B cell (primary cell): ENCODE measurements around the gene CEACAM16. TPM values are rescaled to one million over a fixed set of nuclear protein-coding genes. Genes with fewer than 3 reads are reported as not detected.

ENCODE experiments used
- ATAC-seq: fragments of 200-7000 bp; cut with Tn5 transposase; one replicate; pipeline ENCODE4 v1.10.0; 2021; ENCODE audit warnings: low read depth, mild to moderate bottlenecking, moderate number of reproducible peaks, moderate library complexity
- CTCF ChIA-PET: fragments of 350-600 bp; sonication (Branson Sonifier 250); formaldehyde crosslinking; loops from one replicate; lab custom pipeline; 2021; ENCODE audit warnings: antibody characterized with exemption, inconsistent platforms; lab: Charles Lee
- POLR2A ChIA-PET: fragments of 350-600 bp; sonication (Branson Sonifier 250); formaldehyde crosslinking; loops from one replicate; lab custom pipeline; 2021; ENCODE audit warnings: antibody characterized with exemption; lab: Charles Lee
- DNase-seq: peaks from one replicate; pipeline ENCODE4 v3.0.0; 2013
- H2AFZ ChIP-seq: 2 replicates; pipeline ENCODE4 v1.6.1; 2012; ENCODE audit warnings: mild to moderate bottlenecking, low read depth, low read length; ENCODE audit not compliant: insufficient read depth, poor library complexity, severe bottlenecking
- H3K27ac ChIP-seq, 2 donors: 1 replicate in 1 of 2; 2 replicates in 1 of 2; pipeline ENCODE4 v1.5.1; 2012 to 2013; ENCODE audit warnings: low read length in 2 of 2, mild to moderate bottlenecking in 2 of 2, moderate library complexity in 1 of 2
- H3K27me3 ChIP-seq, 4 experiments: fragments of 200-600 bp in 1 of 4; sonication (generic) in 1 of 4; replicated peaks in 1 of 4; 1 replicate in 2 of 4; 2 replicates in 2 of 4; pipeline versions ENCODE4 v1.6.1 to v1.7.0; 2013 to 2016; ENCODE audit warnings: low read length in 3 of 4, mild to moderate bottlenecking in 2 of 4, mixed read lengths in 1 of 4, moderate library complexity in 1 of 4; ENCODE audit not compliant: insufficient read depth in 4 of 4, control insufficient read depth in 3 of 4; ENCODE audit errors: control extremely low read depth in 1 of 4
- H3K36me3 ChIP-seq, 2 experiments: replicated peaks in 1 of 2; 1 replicate in 1 of 2; 2 replicates in 1 of 2; pipeline versions ENCODE4 v1.6.1 to v1.7.1; 2013; ENCODE audit warnings: low read length in 1 of 2; ENCODE audit not compliant: insufficient read depth in 2 of 2, control insufficient read depth in 1 of 2; ENCODE audit errors: control extremely low read depth in 1 of 2, extremely low read depth in 1 of 2
- H3K4me1 ChIP-seq, 2 donors: fragments of 200-600 bp in 1 of 2; sonication (generic) in 1 of 2; 1 replicate in 1 of 2; 2 replicates in 1 of 2; pipeline versions ENCODE4 v1.5.1 to v1.6.1; 2013 to 2017; ENCODE audit warnings: low read length in 2 of 2; ENCODE audit not compliant: control insufficient read depth in 2 of 2, insufficient read depth in 2 of 2
- H3K4me2 ChIP-seq: replicated peaks from 2 replicates; pipeline ENCODE3; 2012; ENCODE audit warnings: mild to moderate bottlenecking, low read depth, low read length; ENCODE audit not compliant: poor library complexity, severe bottlenecking
- H3K4me3 ChIP-seq, 5 experiments: fragments of 200-600 bp in 1 of 5; sonication (generic) in 1 of 5; 1 replicate in 3 of 5; 2 replicates in 2 of 5; pipeline versions ENCODE4 v1.5.1 to v1.7.0; 2011 to 2016; ENCODE audit warnings: low read length in 4 of 5, mild to moderate bottlenecking in 4 of 5, low read depth in 2 of 5, control low read depth in 1 of 5, moderate library complexity in 1 of 5; ENCODE audit not compliant: insufficient read depth in 1 of 5; ENCODE audit errors: control extremely low read depth in 1 of 5, extremely low read depth in 1 of 5
- H3K79me2 ChIP-seq: fragments of 200-600 bp; sonication (generic); one replicate; pipeline ENCODE4 v1.6.0; 2016; ENCODE audit warnings: low read length; ENCODE audit not compliant: control insufficient read depth, insufficient read depth
- H3K9ac ChIP-seq: fragments of 200-600 bp; sonication (generic); 2 replicates; pipeline ENCODE4 v1.6.1; 2017; ENCODE audit warnings: mild to moderate bottlenecking, low read length, moderate library complexity
- H3K9me3 ChIP-seq, 3 donors: one replicate each; pipeline versions ENCODE4 v1.6.1 to v1.7.1; 2013; ENCODE audit warnings: low read length in 2 of 3; ENCODE audit not compliant: control insufficient read depth in 2 of 3, insufficient read depth in 1 of 3; ENCODE audit errors: control extremely low read depth in 1 of 3
- H4K20me1 ChIP-seq: 2 replicates; pipeline ENCODE4 v1.6.0; 2012; ENCODE audit warnings: mild to moderate bottlenecking, low read length; ENCODE audit not compliant: insufficient read depth, control insufficient read depth, poor library complexity, severe bottlenecking
- H3K27ac Mint-ChIP-seq: one replicate; pipeline ENCODE4 v1.8.0; 2021; ENCODE audit warnings: mixed read lengths
- H3K27me3 Mint-ChIP-seq: one replicate; pipeline ENCODE4 v1.8.0; 2021; ENCODE audit warnings: mixed read lengths
- H3K4me1 Mint-ChIP-seq: one replicate; pipeline ENCODE4 v1.8.0; 2021; ENCODE audit warnings: mixed read lengths
- H3K4me3 Mint-ChIP-seq: one replicate; pipeline ENCODE4 v1.8.0; 2021; ENCODE audit warnings: mixed read lengths
- H3K9me3 Mint-ChIP-seq: one replicate; pipeline ENCODE4 v1.8.0; 2022; ENCODE audit warnings: mixed read lengths; ENCODE audit not compliant: insufficient read depth
- EZH2 ChIP-seq: IDR thresholded peaks from 2 replicates; pipeline ENCODE4 v1.6.1; 2012; ENCODE audit warnings: borderline replicate concordance, low read depth, mild to moderate bottlenecking, moderate library complexity, low read length; ENCODE audit not compliant: insufficient read depth, poor library complexity, severe bottlenecking
- WGBS: methylation state at CpG from one replicate; pipeline ENCODE4 v1.1.5; 2013; ENCODE audit warnings: missing lambda C conversion rate; ENCODE audit not compliant: insufficient coverage; 5-methylcytosine and 5-hydroxymethylcytosine counted together
- intact Hi-C: fragments of 100-400 bp; cut with micrococcal nuclease; formaldehyde crosslinking; loops from one replicate; pipeline ENCODE4 v1.10.0; 2022
- polyA plus RNA-seq: library from polyadenylated mRNA; depleted of rRNA; stranded (reverse); fragments of >200 nt; gene quantifications from 2 replicates; pipeline ENCODE4 v1.2.3, GENCODE V29; 2012
- total RNA-seq, 2 donors: library from RNA; stranded (reverse); fragments of 120-200 nt in 1 of 2; gene quantifications; 1 replicate in 1 of 2; 2 replicates in 1 of 2; pipeline versions ENCODE4 v1.2.3 to v1.2.4, GENCODE V29; 2013 to 2022
- TF ChIP-seq, protein P1 (sequence below): fragments of 200-600 bp; IDR thresholded peaks from one replicate; pipeline ENCODE4 v1.8.0; 2022; ENCODE audit warnings: antibody characterized with exemption, mild to moderate bottlenecking

The CEACAM16 gene
- total and polyA plus RNA-seq, 2 donors (not counting 1 experiment from before 2014, with no cell fraction given): not detected

DNA sequence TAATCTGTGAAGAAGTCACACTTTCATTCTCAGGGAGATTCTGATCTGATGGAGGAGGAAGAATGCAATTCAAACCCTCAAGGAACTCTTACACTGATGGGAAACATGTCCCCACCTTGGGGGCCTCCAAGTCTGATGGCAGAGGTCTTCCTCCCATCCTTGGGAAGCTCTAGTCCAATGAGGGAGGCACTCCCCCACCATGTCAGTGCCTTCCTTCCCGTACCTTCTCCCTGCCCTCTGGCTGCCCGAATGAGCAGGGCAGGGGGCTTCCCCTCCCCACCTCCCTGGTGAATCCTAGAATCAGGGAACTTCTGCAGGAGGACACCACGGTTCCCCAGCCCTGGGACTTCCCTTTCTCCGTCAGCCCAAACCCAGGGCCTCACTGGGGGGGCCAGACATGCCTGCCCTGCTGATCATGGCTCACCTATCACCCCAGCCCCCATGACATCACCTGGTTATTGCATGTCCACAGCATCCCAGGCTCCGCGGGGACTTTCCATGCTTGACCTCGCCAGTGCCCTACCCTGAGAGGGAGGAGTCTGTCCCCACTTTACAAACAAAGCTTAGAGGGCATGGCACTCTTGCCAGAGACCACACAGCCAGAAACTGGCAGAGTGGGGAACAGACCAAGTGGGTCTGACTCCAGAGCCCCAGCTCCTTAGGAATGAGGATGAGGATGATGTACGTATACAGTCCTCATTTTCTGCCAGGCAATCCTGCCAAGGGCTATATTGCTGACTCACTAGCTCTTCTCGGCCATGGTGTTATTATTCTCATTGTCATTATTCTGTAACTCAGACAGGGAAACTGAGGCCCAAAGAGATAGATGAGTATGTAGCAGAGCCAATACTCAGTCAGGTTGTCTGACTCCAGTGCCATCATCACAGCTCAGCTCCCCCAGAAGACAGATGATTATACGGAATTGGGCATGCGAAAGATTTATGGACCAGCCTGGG lies 39.9 kb downstream of the CEACAM16 start:
- CTCF ChIA-PET: interaction anchor here (1.1 to 8.4 kb wide), 3 partner anchors 15 to 32 kb away, joined by 3 to 54 read pairs (median 4); no protein-coding TSS in a partner anchor
- intact Hi-C loops: no loop called here
- no peak for DNase-seq
- Histone ChIP-seq H3K4me3 (no peak overlapping the region), H3K4me1 (peaks cover 0 to 21% of the 10 kb centered on the region in 2 donors), H2AFZ (no peak overlapping the region), H3K9ac (no peak overlapping the region), H4K20me1 (no peaks in the 10 kb centered on the region), H3K27ac (no peak overlapping the region), H3K9me3 (no peaks in the 10 kb centered on the region), H3K4me2 (no peak overlapping the region), H3K79me2 (no peaks in the 10 kb centered on the region), H3K36me3 (no peaks in the 10 kb centered on the region), H3K27me3 (no peaks in the 10 kb centered on the region)
- Mint-ChIP-seq H3K4me1 (peaks cover 18% of the 10 kb centered on the region), H3K27me3 (no peaks in the 10 kb centered on the region), H3K4me3 (no peak overlapping the region), H3K9me3 (no peaks in the 10 kb centered on the region), H3K27ac (no peak overlapping the region)
- TF ChIP-seq, protein P1, sequence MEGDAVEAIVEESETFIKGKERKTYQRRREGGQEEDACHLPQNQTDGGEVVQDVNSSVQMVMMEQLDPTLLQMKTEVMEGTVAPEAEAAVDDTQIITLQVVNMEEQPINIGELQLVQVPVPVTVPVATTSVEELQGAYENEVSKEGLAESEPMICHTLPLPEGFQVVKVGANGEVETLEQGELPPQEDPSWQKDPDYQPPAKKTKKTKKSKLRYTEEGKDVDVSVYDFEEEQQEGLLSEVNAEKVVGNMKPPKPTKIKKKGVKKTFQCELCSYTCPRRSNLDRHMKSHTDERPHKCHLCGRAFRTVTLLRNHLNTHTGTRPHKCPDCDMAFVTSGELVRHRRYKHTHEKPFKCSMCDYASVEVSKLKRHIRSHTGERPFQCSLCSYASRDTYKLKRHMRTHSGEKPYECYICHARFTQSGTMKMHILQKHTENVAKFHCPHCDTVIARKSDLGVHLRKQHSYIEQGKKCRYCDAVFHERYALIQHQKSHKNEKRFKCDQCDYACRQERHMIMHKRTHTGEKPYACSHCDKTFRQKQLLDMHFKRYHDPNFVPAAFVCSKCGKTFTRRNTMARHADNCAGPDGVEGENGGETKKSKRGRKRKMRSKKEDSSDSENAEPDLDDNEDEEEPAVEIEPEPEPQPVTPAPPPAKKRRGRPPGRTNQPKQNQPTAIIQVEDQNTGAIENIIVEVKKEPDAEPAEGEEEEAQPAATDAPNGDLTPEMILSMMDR: no peak
- TF ChIP-seq EZH2: no peak
- ATAC-seq: no peak
- 51% methylated on average over 7 of the region's 11 CpGs for WGBS
- POLR2A ChIA-PET: interaction anchor here (0.6 kb wide), 1 partner anchor 23 kb away, joined by 5 read pairs; no protein-coding TSS in a partner anchor
